Activated CD8-positive, alpha-beta T cell treated with anti-CD3 and anti-CD28 coated beads for 36 hours (primary cell): ENCODE data around the gene ACACA. TPM values are rescaled to one million over a fixed set of nuclear protein-coding genes. Genes with fewer than 3 reads are reported as not detected.

Source experiments
- ATAC-seq: fragments of 200-7000 bp; cut with Tn5 transposase; one replicate; pipeline ENCODE4 v1.10.0; 2021; ENCODE audit warnings: mild to moderate bottlenecking, moderate library complexity
- CTCF ChIA-PET: fragments of 350-600 bp; sonication (Branson Sonifier 250); formaldehyde crosslinking; loops from one replicate; lab custom pipeline; 2021; ENCODE audit warnings: antibody characterized with exemption; lab: Charles Lee
- POLR2A ChIA-PET: fragments of 350-600 bp; sonication (Branson Sonifier 250); formaldehyde crosslinking; loops from one replicate; lab custom pipeline; 2021; ENCODE audit warnings: antibody characterized with exemption; lab: Charles Lee
- DNase-seq: peaks from one replicate; pipeline ENCODE4 v3.0.0-alpha.2; 2020
- H3K27ac Mint-ChIP-seq: one replicate; pipeline ENCODE4 v1.8.0; 2021; ENCODE audit warnings: mild to moderate bottlenecking, mixed read lengths
- H3K27me3 Mint-ChIP-seq: one replicate; pipeline ENCODE4 v1.8.0; 2021; ENCODE audit warnings: mixed read lengths
- H3K36me3 Mint-ChIP-seq: one replicate; pipeline ENCODE4 v1.8.0; 2021; ENCODE audit warnings: low read depth, mixed read lengths
- H3K4me1 Mint-ChIP-seq: one replicate; pipeline ENCODE4 v1.8.0; 2021; ENCODE audit warnings: low read depth, mixed read lengths
- H3K4me3 Mint-ChIP-seq: one replicate; pipeline ENCODE4 v1.8.0; 2021; ENCODE audit warnings: mild to moderate bottlenecking, moderate library complexity, mixed read lengths
- H3K9me3 Mint-ChIP-seq: one replicate; pipeline ENCODE4 v1.8.0; 2021; ENCODE audit warnings: mixed read lengths
- CTCF ChIP-seq: fragments of 200-600 bp; IDR thresholded peaks from one replicate; pipeline ENCODE4 v1.8.0; 2022; ENCODE audit warnings: antibody characterized with exemption, mild to moderate bottlenecking
- intact Hi-C: fragments of 100-400 bp; cut with micrococcal nuclease; formaldehyde crosslinking; loops from one replicate; pipeline ENCODE4 v1.10.0; 2022
- total RNA-seq, 2 experiments: library from RNA; stranded (reverse); gene quantifications; one replicate each; pipeline ENCODE4 v1.2.3, GENCODE V29; 2021

Gene ACACA
- total RNA-seq, 2 experiments from 2014 or later: 66.0 to 68.2 TPM

GRCh38 chr17:37176723-37177122, 229.9 kb downstream of the ACACA start:
- ChIA-PET CTCF (interaction anchor here (0.8 to 1.5 kb wide), 3 partner anchors 12 to 200 kb away, joined by 3 read pairs; partner anchors contain the start of gene C17orf78), POLR2A (no interaction called here)
- ATAC-seq (no peak), DNase-seq (no peak)
- intact Hi-C loops: no loop called here
- Mint-ChIP-seq H3K4me1 (no peaks in the 10 kb centered on the region), H3K9me3 (no peaks in the 10 kb centered on the region), H3K4me3 (no peak overlapping the region), H3K27ac (no peak overlapping the region), H3K36me3 (peaks cover 46% of the 10 kb centered on the region), H3K27me3 (no peaks in the 10 kb centered on the region)
- TF ChIP-seq CTCF: no peak

GRCh38 chr17:37174205-37174604, 232.4 kb downstream of the ACACA start:
- H3K27ac Mint-ChIP-seq: no peak overlapping the region
- intact Hi-C loops: no loop called here
- peaks cover 33% of the 10 kb centered on the region for H3K36me3 Mint-ChIP-seq
- POLR2A ChIA-PET: no interaction called here
- no peaks in the 10 kb centered on the region for H3K4me1 Mint-ChIP-seq
- H3K9me3 Mint-ChIP-seq: no peaks in the 10 kb centered on the region
- no peak overlapping the region for H3K4me3 Mint-ChIP-seq
- no peak for TF ChIP-seq CTCF
- no peaks in the 10 kb centered on the region for H3K27me3 Mint-ChIP-seq
- CTCF ChIA-PET: interaction anchor here (1.2 kb wide), 1 partner anchor 10 kb away, joined by 3 read pairs; no protein-coding TSS in a partner anchor
- ATAC-seq (no peak), DNase-seq (no peak)

GRCh38 chr17:37170881-37171425, 235.7 kb downstream of the ACACA start:
- ChIA-PET POLR2A (no interaction called here), CTCF (interaction anchor here (1.0 to 1.4 kb wide), 3 partner anchors 12 to 39 kb away, joined by 3 to 4 read pairs (median 4); no protein-coding TSS in a partner anchor)
- ATAC-seq: no peak
- no peak overlapping the region for H3K27ac Mint-ChIP-seq
- H3K36me3 Mint-ChIP-seq: peaks cover 10% of the 10 kb centered on the region
- H3K9me3 Mint-ChIP-seq: no peaks in the 10 kb centered on the region
- no peak for DNase-seq
- H3K4me3 Mint-ChIP-seq: no peak overlapping the region
- H3K27me3 Mint-ChIP-seq: no peaks in the 10 kb centered on the region
- intact Hi-C loops: no loop called here
- no peak for TF ChIP-seq CTCF
- H3K4me1 Mint-ChIP-seq: no peaks in the 10 kb centered on the region

GRCh38 chr17:37168731-37169353, 237.8 kb downstream of the ACACA start:
- TF ChIP-seq CTCF: no peak
- intact Hi-C loops: no loop called here
- H3K27ac Mint-ChIP-seq: no peak overlapping the region
- peaks cover 2% of the 10 kb centered on the region for H3K36me3 Mint-ChIP-seq
- ATAC-seq (no peak), DNase-seq (no peak)
- no peaks in the 10 kb centered on the region for H3K4me1 Mint-ChIP-seq
- CTCF ChIA-PET: no interaction called here
- no peak overlapping the region for H3K4me3 Mint-ChIP-seq
- no peaks in the 10 kb centered on the region for H3K9me3 Mint-ChIP-seq
- H3K27me3 Mint-ChIP-seq: no peaks in the 10 kb centered on the region
- POLR2A ChIA-PET: no interaction called here

GRCh38 chr17:37167756-37168155, 238.9 kb downstream of the ACACA start:
- ChIA-PET CTCF (no interaction called here), POLR2A (no interaction called here)
- no peak for DNase-seq
- H3K4me3 Mint-ChIP-seq: no peak overlapping the region
- H3K9me3 Mint-ChIP-seq: no peaks in the 10 kb centered on the region
- intact Hi-C loops: no loop called here
- no peaks in the 10 kb centered on the region for H3K4me1 Mint-ChIP-seq
- TF ChIP-seq CTCF: no peak
- no peaks in the 10 kb centered on the region for H3K27me3 Mint-ChIP-seq
- ATAC-seq: no peak
- peaks cover 5% of the 10 kb centered on the region for H3K36me3 Mint-ChIP-seq
- H3K27ac Mint-ChIP-seq: no peak overlapping the region
